ENCODE measurements around the gene OGDHL. TPM values are rescaled to one million over a fixed set of nuclear protein-coding genes. Genes with fewer than 3 reads are reported as not detected.

Gene OGDHL
- total and polyA plus RNA-seq, 8 donors = 0.31 to 26.8 (median 3.7) TPM; not detected in 1

DNA sequence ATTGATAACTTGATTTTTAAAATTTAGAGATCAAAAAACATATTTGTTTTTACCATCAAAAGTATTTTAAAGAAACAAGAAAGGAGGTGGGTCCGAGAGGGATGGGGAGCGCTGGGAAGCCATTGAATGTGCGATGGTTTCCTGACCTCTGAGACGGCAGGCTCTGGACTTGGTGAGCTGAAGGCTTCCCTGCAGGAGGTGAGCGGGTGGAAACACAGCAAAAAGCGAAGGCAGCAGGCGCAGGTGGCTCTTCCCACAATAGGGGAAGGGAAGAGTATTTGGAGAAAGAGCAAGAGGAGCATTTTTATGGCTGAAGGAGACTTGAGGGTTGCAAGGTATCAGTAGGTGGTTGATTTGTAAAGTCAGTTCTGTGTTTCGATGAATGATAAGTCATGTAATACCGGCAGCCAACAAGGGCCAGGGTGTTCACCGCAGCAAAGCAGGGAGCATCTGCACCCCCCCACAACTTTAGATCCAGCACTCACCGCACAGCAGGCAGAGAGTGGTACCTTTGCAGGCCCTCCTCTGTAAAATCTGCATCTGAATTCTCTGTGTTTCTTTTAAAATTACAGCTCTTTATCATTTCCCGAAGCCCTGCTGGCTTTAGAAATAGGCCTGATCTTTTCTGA lies 72.1 kb downstream of the OGDHL start:
- no peak overlapping the region for H3K4me3 ChIP-seq
- no peak for TF ChIP-seq POLR2AphosphoS5 (IDR thresholded peaks at IDR 0.05)
- TF ChIP-seq POLR2A (IDR thresholded peaks at IDR 0.05) = no peak
- TF ChIP-seq, protein P1, sequence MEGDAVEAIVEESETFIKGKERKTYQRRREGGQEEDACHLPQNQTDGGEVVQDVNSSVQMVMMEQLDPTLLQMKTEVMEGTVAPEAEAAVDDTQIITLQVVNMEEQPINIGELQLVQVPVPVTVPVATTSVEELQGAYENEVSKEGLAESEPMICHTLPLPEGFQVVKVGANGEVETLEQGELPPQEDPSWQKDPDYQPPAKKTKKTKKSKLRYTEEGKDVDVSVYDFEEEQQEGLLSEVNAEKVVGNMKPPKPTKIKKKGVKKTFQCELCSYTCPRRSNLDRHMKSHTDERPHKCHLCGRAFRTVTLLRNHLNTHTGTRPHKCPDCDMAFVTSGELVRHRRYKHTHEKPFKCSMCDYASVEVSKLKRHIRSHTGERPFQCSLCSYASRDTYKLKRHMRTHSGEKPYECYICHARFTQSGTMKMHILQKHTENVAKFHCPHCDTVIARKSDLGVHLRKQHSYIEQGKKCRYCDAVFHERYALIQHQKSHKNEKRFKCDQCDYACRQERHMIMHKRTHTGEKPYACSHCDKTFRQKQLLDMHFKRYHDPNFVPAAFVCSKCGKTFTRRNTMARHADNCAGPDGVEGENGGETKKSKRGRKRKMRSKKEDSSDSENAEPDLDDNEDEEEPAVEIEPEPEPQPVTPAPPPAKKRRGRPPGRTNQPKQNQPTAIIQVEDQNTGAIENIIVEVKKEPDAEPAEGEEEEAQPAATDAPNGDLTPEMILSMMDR (IDR thresholded peaks at IDR 0.05) = no peak
- no peak for TF ChIP-seq EP300 (IDR thresholded peaks at IDR 0.05)
- DNase-seq = no peak
- WGBS, 5 donors = 18 to 24% (median 20%) methylated on average over 12 of the region's 12 CpGs
- no peaks in the 10 kb centered on the region for H3K36me3 ChIP-seq
- H3K27me3 ChIP-seq = peaks cover 0 to 64% (median 34%) of the 10 kb centered on the region in 3 donors
- H3K4me1 ChIP-seq = no peaks in the 10 kb centered on the region
- H3K9me3 ChIP-seq = peaks cover 0 to 27% (median 15%) of the 10 kb centered on the region in 4 donors
- no peak overlapping the region for H3K27ac ChIP-seq
- intact Hi-C loops (cut with DNase I; ENCODE audit: low total_unique reads) = no loop called here

DNA sequence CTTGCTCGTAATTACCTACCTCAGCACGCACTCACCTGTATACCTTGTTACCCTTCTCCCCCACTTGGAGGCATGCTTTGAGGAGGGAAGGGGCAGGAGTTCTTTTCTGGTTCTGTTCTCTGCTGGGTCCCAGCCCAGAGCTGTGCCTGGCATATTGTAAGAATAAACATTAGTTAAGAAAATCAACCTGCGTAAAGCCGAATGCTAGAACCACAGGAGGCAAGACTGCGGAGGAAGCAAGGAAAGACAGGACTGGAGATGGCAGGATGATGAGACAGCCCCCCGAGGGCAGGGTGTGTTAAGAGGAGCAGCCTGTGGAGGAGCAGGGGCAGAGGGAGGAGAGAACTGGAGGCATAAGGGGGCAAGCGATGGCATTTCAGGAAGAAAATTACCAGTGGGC lies 73.2 kb downstream of the OGDHL start:
- no peak for TF ChIP-seq EP300 (IDR thresholded peaks at IDR 0.05)
- WGBS, 5 donors = 21 to 35% (median 25%) methylated on average over 7 of the region's 7 CpGs
- intact Hi-C loops (cut with DNase I; ENCODE audit: low total_unique reads) = no loop called here
- DNase-seq = no peak
- Histone ChIP-seq H3K27ac (no peak overlapping the region), H3K9me3 (peaks cover 0 to 27% (median 15%) of the 10 kb centered on the region in 4 donors), H3K27me3 (peaks cover 0 to 61% (median 34%) of the 10 kb centered on the region in 3 donors), H3K4me1 (no peaks in the 10 kb centered on the region), H3K36me3 (no peaks in the 10 kb centered on the region), H3K4me3 (no peak overlapping the region)

DNA sequence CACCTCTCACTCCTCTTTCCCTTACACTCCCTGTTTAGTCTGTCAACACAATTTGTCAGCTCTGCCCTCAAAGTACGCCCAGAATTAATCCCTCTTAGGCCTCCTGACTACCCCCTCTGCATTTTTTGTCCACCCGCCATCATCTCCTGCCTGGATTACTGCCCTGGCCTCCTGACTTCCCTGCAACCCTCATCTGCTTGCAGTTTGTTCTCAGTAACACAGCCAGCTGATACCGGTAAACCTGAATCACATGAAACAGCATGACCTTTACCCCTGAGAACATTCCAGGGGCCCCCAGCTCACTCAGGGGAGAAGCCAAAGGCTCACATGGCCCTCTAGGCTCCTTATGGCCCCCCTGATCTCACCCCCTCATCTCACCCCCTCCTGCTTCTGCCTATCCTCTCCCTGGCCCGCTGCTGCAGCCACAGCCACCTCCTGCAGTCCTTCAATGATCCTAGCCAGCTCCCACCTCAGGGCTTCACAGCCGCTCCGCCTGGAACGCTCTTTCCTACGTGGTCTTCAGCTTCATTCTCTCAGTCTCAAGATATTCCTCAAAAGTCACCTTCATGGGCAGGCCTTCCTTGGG lies 73.8 kb downstream of the OGDHL start:
- DNase-seq = no peak
- TF ChIP-seq, protein P1 (IDR thresholded peaks at IDR 0.05) = no peak
- TF ChIP-seq POLR2AphosphoS5 (IDR thresholded peaks at IDR 0.05) = no peak
- no peak for TF ChIP-seq POLR2A (IDR thresholded peaks at IDR 0.05)
- no peak for TF ChIP-seq EP300 (IDR thresholded peaks at IDR 0.05)
- no peak overlapping the region for H3K4me3 ChIP-seq
- H3K27me3 ChIP-seq = peaks cover 0 to 56% (median 34%) of the 10 kb centered on the region in 3 donors
- WGBS, 5 donors = 14 to 28% (median 19%) methylated on average over 8 of the region's 8 CpGs
- no peak overlapping the region for H3K27ac ChIP-seq
- H3K36me3 ChIP-seq = no peaks in the 10 kb centered on the region
- intact Hi-C loops (cut with DNase I; ENCODE audit: low total_unique reads) = no loop called here
- H3K9me3 ChIP-seq = peaks cover 0 to 23% (median 13%) of the 10 kb centered on the region in 4 donors
- H3K4me1 ChIP-seq = no peaks in the 10 kb centered on the region

- no peaks in the 10 kb centered on the region for H3K4me1 ChIP-seq
- peaks cover 0 to 31% (median 21%) of the 10 kb centered on the region in 4 donors for H3K9me3 ChIP-seq
- peaks cover 0 to 45% (median 32%) of the 10 kb centered on the region in 3 donors for H3K27me3 ChIP-seq
- WGBS, 5 donors = 64 to 82% (median 74%) methylated on average over 4 of the region's 4 CpGs
- TF ChIP-seq POLR2A (IDR thresholded peaks at IDR 0.05) = no peak
- TF ChIP-seq, protein P1 (IDR thresholded peaks at IDR 0.05) = no peak
- TF ChIP-seq EP300 (IDR thresholded peaks at IDR 0.05) = no peak
- TF ChIP-seq POLR2AphosphoS5 (IDR thresholded peaks at IDR 0.05) = no peak
- no peak overlapping the region for H3K4me3 ChIP-seq
- DNase-seq = no peak
- intact Hi-C loops (cut with DNase I; ENCODE audit: low total_unique reads) = no loop called here
- no peaks in the 10 kb centered on the region for H3K36me3 ChIP-seq
- H3K27ac ChIP-seq = no peak overlapping the region
These were observed 75.5 kb downstream of the OGDHL start for GRCh38 chr10:49686651-49687050.

Other genes with a start within 250 kb of the OGDHL start
- gene ERCC6, start 223.2 kb downstream of the OGDHL start, total RNA-seq = 10 to 100 TPM in 4 of 5 donors, 1 to 10 TPM in 1; 3.1 to 33.8 (median 19.9) TPM
- 1 to 10 TPM; 2.0 to 3.1 (median 2.9) TPM for gene ERCC6, start 223.2 kb downstream of the OGDHL start, polyA plus RNA-seq
- gene SLC18A3, start 152.0 kb downstream of the OGDHL start, total RNA-seq = under 1 TPM in 1 of 5 donors, not detected in 4; 0.73 TPM
- gene SLC18A3, start 152.0 kb downstream of the OGDHL start, polyA plus RNA-seq = under 1 TPM in 1 of 3 donors, not detected in 2; 0.20 TPM
- 1 to 10 TPM in 1 of 5 donors, not detected in 4; 8.7 TPM for gene CHAT, start 148.3 kb downstream of the OGDHL start, total RNA-seq
- gene CHAT, start 148.3 kb downstream of the OGDHL start, polyA plus RNA-seq = not detected
- not detected for gene C10orf53, start 82.7 kb downstream of the OGDHL start, total RNA-seq
- gene C10orf53, start 82.7 kb downstream of the OGDHL start, polyA plus RNA-seq = not detected
- 10 to 100 TPM; 19.1 to 57.1 (median 35.7) TPM for gene PARG, start 179.7 kb upstream of the OGDHL start, total RNA-seq
- gene PARG, start 179.7 kb upstream of the OGDHL start, polyA plus RNA-seq = 1 to 10 TPM; 3.1 to 5.5 (median 5.2) TPM
- gene TIMM23B, start 179.7 kb upstream of the OGDHL start, total RNA-seq = 10 to 100 TPM; 13.6 to 46.0 (median 37.9) TPM
- 1 to 10 TPM; 3.5 to 6.2 (median 5.2) TPM for gene TIMM23B, start 179.7 kb upstream of the OGDHL start, polyA plus RNA-seq
- gene AGAP6, start 226.1 kb upstream of the OGDHL start, total RNA-seq = 10 to 100 TPM in 4 of 5 donors, 1 to 10 TPM in 1; 9.2 to 80.8 (median 21.1) TPM
- 10 to 100 TPM in 1 of 3 donors, 1 to 10 TPM in 2; 3.1 to 15.9 (median 3.8) TPM for gene AGAP6, start 226.1 kb upstream of the OGDHL start, polyA plus RNA-seq

All from stomach (tissue), 9 donors.